ENCODE results near the gene ATXN10. TPM values are rescaled to one million over a fixed set of nuclear protein-coding genes. Genes with fewer than 3 reads are reported as not detected.
A peak's percentile ranks its signal among the peaks of the same experiment; 100 is the strongest.
"Not testable (repeated sequence)": the region's sequence is repeated elsewhere in the genome, so short reads cannot be mapped to it uniquely, and the experiment has no call there.

Gene ATXN10
- total and polyA plus RNA-seq, 12 donors, result 11.8 to 169 (median 142) TPM

DNA sequence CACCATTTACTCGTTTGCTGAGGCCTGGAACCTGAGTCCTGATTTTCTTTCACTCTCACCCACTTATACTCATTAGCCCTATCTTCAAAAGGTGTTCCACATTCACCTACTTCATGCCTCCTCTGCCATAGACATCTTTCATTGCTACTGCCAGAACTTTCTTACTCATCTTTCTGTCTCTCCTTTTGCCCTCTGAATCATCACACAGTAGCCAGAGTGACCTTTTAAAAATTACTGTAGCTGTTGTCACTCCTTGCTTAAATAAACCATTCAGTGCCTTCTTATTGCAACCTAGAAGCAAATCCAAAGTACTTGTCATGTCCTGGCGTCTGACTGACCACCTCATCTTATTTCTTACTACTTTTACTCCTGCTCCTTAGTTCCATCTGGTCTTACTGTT is 38.2 kb downstream of the ATXN10 start:
- Histone ChIP-seq H3K27me3 (no peaks in the 10 kb centered on the region), H3K9me3 (no peaks in the 10 kb centered on the region), H3K36me3 (peaks cover 0 to 79% (median under 1%) of the 10 kb centered on the region in 9 donors), H3K4me1 (peaks cover 0 to 36% (median 22%) of the 10 kb centered on the region in 9 donors), H3K4me3 (no peak overlapping the region), H3K27ac (peak overlapping the region in 2 of 10 donors; percentile 5 to 24)
- 69 to 78% methylated on average over 2 of the region's 2 CpGs for WGBS, 2 donors
- DNase-seq (no peak), ATAC-seq (peak in 3 of 8 donors; percentile 49 to 78 (median 74))
- intact Hi-C loops (cut with DNase I), result no loop called here
- TF ChIP-seq, protein P1, sequence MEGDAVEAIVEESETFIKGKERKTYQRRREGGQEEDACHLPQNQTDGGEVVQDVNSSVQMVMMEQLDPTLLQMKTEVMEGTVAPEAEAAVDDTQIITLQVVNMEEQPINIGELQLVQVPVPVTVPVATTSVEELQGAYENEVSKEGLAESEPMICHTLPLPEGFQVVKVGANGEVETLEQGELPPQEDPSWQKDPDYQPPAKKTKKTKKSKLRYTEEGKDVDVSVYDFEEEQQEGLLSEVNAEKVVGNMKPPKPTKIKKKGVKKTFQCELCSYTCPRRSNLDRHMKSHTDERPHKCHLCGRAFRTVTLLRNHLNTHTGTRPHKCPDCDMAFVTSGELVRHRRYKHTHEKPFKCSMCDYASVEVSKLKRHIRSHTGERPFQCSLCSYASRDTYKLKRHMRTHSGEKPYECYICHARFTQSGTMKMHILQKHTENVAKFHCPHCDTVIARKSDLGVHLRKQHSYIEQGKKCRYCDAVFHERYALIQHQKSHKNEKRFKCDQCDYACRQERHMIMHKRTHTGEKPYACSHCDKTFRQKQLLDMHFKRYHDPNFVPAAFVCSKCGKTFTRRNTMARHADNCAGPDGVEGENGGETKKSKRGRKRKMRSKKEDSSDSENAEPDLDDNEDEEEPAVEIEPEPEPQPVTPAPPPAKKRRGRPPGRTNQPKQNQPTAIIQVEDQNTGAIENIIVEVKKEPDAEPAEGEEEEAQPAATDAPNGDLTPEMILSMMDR (IDR thresholded peaks at IDR 0.05), result no peak

DNA sequence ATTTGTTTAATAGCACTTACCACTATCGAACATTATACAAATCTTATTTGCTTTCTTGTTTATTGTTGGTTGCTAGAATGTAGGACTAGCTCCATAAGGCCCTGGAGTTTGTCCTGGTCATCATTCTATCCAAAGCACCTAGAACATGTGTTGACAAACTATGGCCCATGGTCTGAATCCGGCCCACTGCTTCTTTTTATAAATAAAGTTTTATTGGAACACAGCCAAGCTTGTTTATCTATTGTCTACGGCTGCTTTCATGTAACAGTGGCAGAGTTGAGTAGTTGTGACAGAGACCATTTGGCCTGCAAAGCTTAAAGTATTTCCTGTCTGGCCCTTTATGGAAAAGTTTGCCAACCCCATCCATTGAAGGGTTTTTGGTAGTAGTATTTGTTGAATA is 38.8 kb downstream of the ATXN10 start:
- H3K27me3 ChIP-seq, result no peaks in the 10 kb centered on the region
- peaks cover 0 to 79% (median 4%) of the 10 kb centered on the region in 9 donors for H3K36me3 ChIP-seq
- ATAC-seq (no peak), DNase-seq (no peak)
- peaks cover 0 to 36% (median 22%) of the 10 kb centered on the region in 9 donors for H3K4me1 ChIP-seq
- TF ChIP-seq, protein P1 (IDR thresholded peaks at IDR 0.05), result no peak
- intact Hi-C loops (cut with DNase I), result no loop called here
- H3K4me3 ChIP-seq, result no peak overlapping the region
- H3K9me3 ChIP-seq, result no peaks in the 10 kb centered on the region
- 69 to 72% methylated on average over 3 of the region's 3 CpGs for WGBS, 2 donors
- H3K27ac ChIP-seq, result peak overlapping the region in 1 of 10 donors; percentile 24

DNA sequence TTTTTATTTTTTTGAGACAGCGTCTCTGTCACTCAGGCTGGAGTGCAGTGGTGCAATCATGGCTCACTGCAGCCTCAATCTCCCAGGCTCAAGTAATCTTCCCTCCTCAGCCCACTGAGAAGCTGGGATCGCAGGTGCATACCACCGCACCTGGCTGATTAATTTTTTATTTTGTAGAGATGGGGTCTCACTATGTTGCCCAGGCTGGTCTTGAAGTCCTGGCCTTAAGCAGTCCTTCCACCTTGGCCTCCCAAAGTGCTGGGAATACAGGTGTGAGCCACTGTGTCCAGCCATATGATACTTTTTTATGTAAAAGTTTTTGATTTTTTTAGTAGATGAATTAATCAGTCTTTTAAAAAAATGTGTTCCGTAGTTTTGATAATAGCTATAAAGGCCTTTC is 42.8 kb downstream of the ATXN10 start:
- intact Hi-C loops (cut with DNase I); DNase-seq; ATAC-seq; H3K27ac ChIP-seq; H3K27me3 ChIP-seq; H3K9me3 ChIP-seq; H3K4me3 ChIP-seq: not testable (repeated sequence)
- Histone ChIP-seq H3K4me1 (peaks cover 0 to 19% (median 12%) of the 10 kb centered on the region in 9 donors), H3K36me3 (peaks cover 0 to 77% (median 10%) of the 10 kb centered on the region in 9 donors)
- WGBS, 2 donors, result 97 to 98% methylated on average over 4 of the region's 4 CpGs

DNA sequence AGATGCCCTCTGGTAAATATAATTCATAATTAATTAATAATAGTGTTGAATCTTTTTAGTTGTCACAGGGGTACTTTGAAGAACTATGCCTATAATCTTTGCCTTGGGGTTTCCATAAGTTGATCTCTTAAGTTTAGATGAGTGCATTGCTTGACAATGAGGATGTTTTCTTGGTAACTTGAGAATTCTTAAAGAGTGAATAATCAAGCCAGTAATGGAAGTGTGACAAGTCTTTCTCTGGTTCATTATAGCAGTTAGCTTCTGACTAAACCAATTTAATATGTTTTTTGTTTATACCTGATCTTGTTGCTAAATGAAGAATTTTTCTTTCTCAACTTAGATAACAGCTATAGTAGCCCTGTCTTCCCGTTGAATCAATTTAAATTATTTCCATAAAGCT is 46.2 kb downstream of the ATXN10 start:
- 93% methylated on average over 1 of the region's 1 CpG for WGBS, 2 donors
- no peak for ATAC-seq
- TF ChIP-seq, protein P1 (IDR thresholded peaks at IDR 0.05), result no peak

DNA sequence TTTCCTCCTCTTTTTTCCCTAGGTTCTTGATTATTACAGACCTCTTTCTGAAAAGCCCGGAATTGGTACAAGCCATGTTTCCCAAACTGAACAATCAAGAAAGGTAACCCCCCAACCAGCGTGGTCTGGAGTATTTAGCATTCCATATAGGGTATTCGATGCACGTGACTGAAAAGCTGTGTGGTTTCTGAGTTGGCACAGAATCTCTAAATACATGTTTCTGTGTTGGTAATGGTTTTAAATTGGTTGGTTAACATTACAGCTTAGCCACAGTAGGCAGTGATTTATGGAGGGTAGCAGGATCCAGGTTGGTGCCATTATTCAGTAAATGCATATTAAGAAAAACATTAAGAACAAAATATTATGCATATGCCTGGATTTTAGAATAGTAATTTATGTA is 46.8 kb downstream of the ATXN10 start:
- no peak for DNase-seq
- H3K4me3 ChIP-seq, result no peak overlapping the region
- intact Hi-C loops (cut with DNase I), result no loop called here
- TF ChIP-seq, protein P1 (IDR thresholded peaks at IDR 0.05), result no peak
- WGBS, 2 donors, result 93 to 97% methylated on average over 4 of the region's 4 CpGs
- H3K9me3 ChIP-seq, result no peaks in the 10 kb centered on the region
- no peaks in the 10 kb centered on the region for H3K4me1 ChIP-seq
- H3K27ac ChIP-seq, result no peak overlapping the region
- peaks cover 0 to 79% (median 10%) of the 10 kb centered on the region in 9 donors for H3K36me3 ChIP-seq
- no peak for ATAC-seq
- H3K27me3 ChIP-seq, result no peaks in the 10 kb centered on the region

More for the DNA sequence above, 46.2 kb downstream of the ATXN10 start:
- no peaks in the 10 kb centered on the region for H3K9me3 ChIP-seq
- intact Hi-C loops (cut with DNase I), result no loop called here
- H3K27me3 ChIP-seq, result no peaks in the 10 kb centered on the region
- H3K4me1 ChIP-seq, result peaks cover 0 to 2% (median 0%) of the 10 kb centered on the region in 9 donors
- no peak overlapping the region for H3K27ac ChIP-seq
- H3K36me3 ChIP-seq, result peaks cover 0 to 81% (median 10%) of the 10 kb centered on the region in 9 donors
- no peak for DNase-seq
- H3K4me3 ChIP-seq, result no peak overlapping the region
